ENCODE data around the gene TES.

DNA sequence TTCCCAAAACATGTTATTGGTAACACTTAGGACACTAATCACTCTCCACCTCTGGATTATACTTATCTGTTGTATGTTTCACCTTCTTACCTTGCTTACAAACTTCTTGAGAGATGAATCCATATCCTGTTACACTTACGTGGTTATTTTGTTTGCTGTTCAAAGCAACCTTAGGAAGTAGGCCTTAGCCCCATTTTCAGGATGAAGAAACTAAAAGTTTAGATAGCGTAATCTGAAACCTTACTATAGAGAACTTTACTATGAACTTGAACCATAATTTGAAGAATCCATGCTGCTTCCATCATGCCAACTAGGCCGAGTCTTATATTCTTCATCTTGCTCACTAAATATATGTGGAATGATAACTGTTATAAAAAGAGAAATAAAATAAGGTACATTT, 4.6 kb downstream of the TES start:
- no peak for TF ChIP-seq POLR2A (IDR thresholded peaks at IDR 0.05)
- TF ChIP-seq, protein P1, sequence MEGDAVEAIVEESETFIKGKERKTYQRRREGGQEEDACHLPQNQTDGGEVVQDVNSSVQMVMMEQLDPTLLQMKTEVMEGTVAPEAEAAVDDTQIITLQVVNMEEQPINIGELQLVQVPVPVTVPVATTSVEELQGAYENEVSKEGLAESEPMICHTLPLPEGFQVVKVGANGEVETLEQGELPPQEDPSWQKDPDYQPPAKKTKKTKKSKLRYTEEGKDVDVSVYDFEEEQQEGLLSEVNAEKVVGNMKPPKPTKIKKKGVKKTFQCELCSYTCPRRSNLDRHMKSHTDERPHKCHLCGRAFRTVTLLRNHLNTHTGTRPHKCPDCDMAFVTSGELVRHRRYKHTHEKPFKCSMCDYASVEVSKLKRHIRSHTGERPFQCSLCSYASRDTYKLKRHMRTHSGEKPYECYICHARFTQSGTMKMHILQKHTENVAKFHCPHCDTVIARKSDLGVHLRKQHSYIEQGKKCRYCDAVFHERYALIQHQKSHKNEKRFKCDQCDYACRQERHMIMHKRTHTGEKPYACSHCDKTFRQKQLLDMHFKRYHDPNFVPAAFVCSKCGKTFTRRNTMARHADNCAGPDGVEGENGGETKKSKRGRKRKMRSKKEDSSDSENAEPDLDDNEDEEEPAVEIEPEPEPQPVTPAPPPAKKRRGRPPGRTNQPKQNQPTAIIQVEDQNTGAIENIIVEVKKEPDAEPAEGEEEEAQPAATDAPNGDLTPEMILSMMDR (IDR thresholded peaks at IDR 0.05) = no peak
